Uterus (tissue), 2 donors: ENCODE measurements around the gene FAN1.

ENCODE experiments used
- CTCF ChIP-seq, 4 experiments: fragments of 200-600 bp in 2 of 4; fragments of 450-650 bp in 2 of 4; sonication (generic) in 2 of 4; IDR thresholded peaks; one replicate each; pipeline ENCODE4 v1.5.1; 2016 to 2019; ENCODE audit warnings: antibody characterized with exemption in 4 of 4, mild to moderate bottlenecking in 2 of 4, moderate library complexity in 1 of 4
- POLR2A ChIP-seq, 2 donors: fragments of 450-650 bp; IDR thresholded peaks; one replicate each; pipeline ENCODE4 v1.6.1; 2016; ENCODE audit warnings: antibody characterized with exemption in 2 of 2, mild to moderate bottlenecking in 1 of 2, moderate library complexity in 1 of 2

GRCh38 chr15:30940359-30940758 is 36.6 kb downstream of the FAN1 start:
- TF ChIP-seq CTCF (IDR thresholded peaks at IDR 0.05): no peak
- no peak for TF ChIP-seq POLR2A (IDR thresholded peaks at IDR 0.05)
